H9 (cell line): Measurements from ENCODE around the gene RERE. TPM values are rescaled to one million over a fixed set of nuclear protein-coding genes. Genes with fewer than 3 reads are reported as not detected.

Experiments used
- DNase-seq: peaks from one replicate; pipeline ENCODE4 v3.0.0-alpha.2; 2017
- H2AFZ ChIP-seq: one replicate; pipeline ENCODE4 v1.6.1; 2013; ENCODE audit warnings: mild to moderate bottlenecking, low read length, control low read depth, moderate library complexity
- H2AK5ac ChIP-seq: 2 replicates; pipeline ENCODE4 v1.6.1; 2013; ENCODE audit warnings: low read length, control low read depth, mixed read lengths; ENCODE audit not compliant: insufficient read length
- H2BK120ac ChIP-seq: one replicate; pipeline ENCODE4 v1.6.1; 2013; ENCODE audit warnings: low read depth, mild to moderate bottlenecking, low read length, control low read depth, inconsistent platforms; ENCODE audit not compliant: poor library complexity, severe bottlenecking
- H2BK12ac ChIP-seq: 2 replicates; pipeline ENCODE4 v1.6.1; 2013; ENCODE audit warnings: low read length, control low read depth, mixed read lengths, low read depth; ENCODE audit not compliant: insufficient read length
- H2BK15ac ChIP-seq: 2 replicates; pipeline ENCODE4 v1.6.1; 2013; ENCODE audit warnings: low read depth, low read length, control low read depth
- H2BK20ac ChIP-seq: one replicate; pipeline ENCODE4 v1.6.1; 2013; ENCODE audit warnings: low read depth, mild to moderate bottlenecking, low read length, control low read depth, inconsistent platforms; ENCODE audit not compliant: poor library complexity, severe bottlenecking
- H2BK5ac ChIP-seq: 2 replicates; pipeline ENCODE4 v1.6.1; 2013; ENCODE audit warnings: low read length, control low read depth, mixed read lengths; ENCODE audit not compliant: insufficient read length
- H3K14ac ChIP-seq: 2 replicates; pipeline ENCODE4 v1.6.1; 2013; ENCODE audit warnings: low read length, control low read depth; ENCODE audit not compliant: insufficient read depth
- H3K18ac ChIP-seq: 2 replicates; pipeline ENCODE4 v1.6.1; 2013; ENCODE audit warnings: low read depth, mild to moderate bottlenecking, mixed read lengths, low read length, control low read depth; ENCODE audit not compliant: insufficient read length
- H3K23ac ChIP-seq: 2 replicates; pipeline ENCODE4 v1.6.1; 2013; ENCODE audit warnings: low read length, control low read depth, mixed read lengths, low read depth; ENCODE audit not compliant: insufficient read length
- H3K23me2 ChIP-seq: 2 replicates; pipeline ENCODE4 v1.6.1; 2013; ENCODE audit warnings: low read depth, mild to moderate bottlenecking, mixed read lengths, low read length, control low read depth; ENCODE audit not compliant: insufficient read length, poor library complexity, severe bottlenecking
- H3K27ac ChIP-seq: 2 replicates; pipeline ENCODE4 v1.5.1; 2013; ENCODE audit warnings: low read length, control low read depth, mixed read lengths, low read depth; ENCODE audit not compliant: insufficient read length
- H3K27me3 ChIP-seq: 2 replicates; pipeline ENCODE4 v1.6.1; 2013; ENCODE audit warnings: low read length, control low read depth, inconsistent platforms; ENCODE audit not compliant: insufficient read depth
- H3K4ac ChIP-seq: 2 replicates; pipeline ENCODE4 v1.6.1; 2013; ENCODE audit warnings: low read depth, mild to moderate bottlenecking, control low read depth, inconsistent platforms, low read length, moderate library complexity
- H3K4me1 ChIP-seq: 2 replicates; pipeline ENCODE4 v1.6.1; 2013; ENCODE audit warnings: low read length, control low read depth, inconsistent platforms; ENCODE audit not compliant: insufficient read depth
- H3K4me2 ChIP-seq: 2 replicates; pipeline ENCODE4 v1.6.1; 2013; ENCODE audit warnings: low read length, control low read depth, mixed read lengths; ENCODE audit not compliant: insufficient read length, insufficient read depth
- H3K56ac ChIP-seq: 2 replicates; pipeline ENCODE4 v1.6.1; 2013; ENCODE audit warnings: low read depth, mild to moderate bottlenecking, mixed read lengths, low read length, control low read depth; ENCODE audit not compliant: insufficient read length
- H3K79me1 ChIP-seq: 2 replicates; pipeline ENCODE4 v1.6.1; 2013; ENCODE audit warnings: low read depth, mild to moderate bottlenecking, moderate library complexity, low read length, control low read depth, inconsistent platforms; ENCODE audit not compliant: insufficient read depth, poor library complexity, severe bottlenecking
- H3K79me2 ChIP-seq: 2 replicates; pipeline ENCODE4 v1.6.1; 2013; ENCODE audit warnings: low read length, control low read depth, inconsistent platforms; ENCODE audit not compliant: insufficient read depth
- H3K9ac ChIP-seq: 2 replicates; pipeline ENCODE4 v1.6.1; 2013; ENCODE audit warnings: low read length, control low read depth, mixed read lengths; ENCODE audit not compliant: insufficient read length; ENCODE audit errors: extremely low read depth
- H3K9me3 ChIP-seq: one replicate; pipeline ENCODE4 v1.6.1; 2013; ENCODE audit warnings: low read depth, low read length, inconsistent platforms; ENCODE audit not compliant: control insufficient read depth
- H3T11ph ChIP-seq: one replicate; pipeline ENCODE4 v1.6.1; 2013; ENCODE audit warnings: mild to moderate bottlenecking, low read length, control low read depth, inconsistent platforms
- H4K20me1 ChIP-seq: one replicate; pipeline ENCODE4 v1.6.1; 2013; ENCODE audit not compliant: control insufficient read depth, insufficient read length, insufficient read depth
- H4K5ac ChIP-seq: 2 replicates; pipeline ENCODE4 v1.6.1; 2013; ENCODE audit warnings: low read depth, mild to moderate bottlenecking, mixed read lengths, low read length, control low read depth; ENCODE audit not compliant: insufficient read length
- H4K8ac ChIP-seq: replicated peaks from 2 replicates; pipeline ENCODE4 v1.6.1; 2013; ENCODE audit warnings: low read length, control low read depth, mixed read lengths, low read depth; ENCODE audit not compliant: insufficient read length
- H4K91ac ChIP-seq: 2 replicates; pipeline ENCODE4 v1.6.1; 2013; ENCODE audit warnings: low read depth, mild to moderate bottlenecking, moderate library complexity, mixed read lengths, low read length, control low read depth; ENCODE audit not compliant: insufficient read length
- H3K27ac Mint-ChIP-seq, 3 experiments: 2 replicates in 2 of 3; 3 replicates in 1 of 3; pipeline ENCODE4 v1.8.0; 2020 to 2021; ENCODE audit warnings: mixed read lengths in 3 of 3, mild to moderate bottlenecking in 1 of 3, moderate library complexity in 1 of 3
- H3K27me3 Mint-ChIP-seq: 2 replicates; pipeline ENCODE4 v1.8.0; 2021; ENCODE audit warnings: low read depth, mild to moderate bottlenecking, moderate library complexity, mixed read lengths
- H3K36me3 Mint-ChIP-seq, 3 experiments: 2 replicates in 2 of 3; 3 replicates in 1 of 3; pipeline ENCODE4 v1.8.0; 2020 to 2021; ENCODE audit warnings: low read depth in 3 of 3, mixed read lengths in 3 of 3; ENCODE audit not compliant: insufficient read depth in 1 of 3
- H3K4me1 Mint-ChIP-seq, 2 experiments: 2 replicates each; pipeline ENCODE4 v1.8.0; 2020; ENCODE audit warnings: mixed read lengths in 2 of 2
- H3K4me3 Mint-ChIP-seq, 2 experiments: 2 replicates in 1 of 2; 3 replicates in 1 of 2; pipeline ENCODE4 v1.8.0; 2020 to 2021; ENCODE audit warnings: mild to moderate bottlenecking in 2 of 2, mixed read lengths in 2 of 2, moderate library complexity in 1 of 2
- H3K9me3 Mint-ChIP-seq, 2 experiments: 2 replicates in 1 of 2; 3 replicates in 1 of 2; pipeline ENCODE4 v1.8.0; 2020; ENCODE audit warnings: mild to moderate bottlenecking in 2 of 2, mixed read lengths in 2 of 2, moderate library complexity in 1 of 2
- WGBS: extraction: QIAGEN DNeasy Blood & Tissue Kit; methylation state at CpG from one replicate; pipeline ENCODE4 v1.1.7; 2013; ENCODE audit warnings: missing lambda C conversion rate, low lambda C conversion rate, mixed read lengths; ENCODE audit not compliant: insufficient read length; ENCODE audit errors: extremely low coverage; 5-methylcytosine and 5-hydroxymethylcytosine counted together
- total RNA-seq: library from RNA; stranded (reverse); gene quantifications from 2 replicates; pipeline ENCODE4 v1.2.1, GENCODE V29; 2021
- TF ChIP-seq, protein P1 (sequence below): fragments of 200-600 bp; sonication (generic); conservative IDR thresholded peaks from 3 replicates; pipeline ENCODE4 v1.8.0; 2021; ENCODE audit warnings: antibody characterized with exemption, mild to moderate bottlenecking

Gene RERE
- total RNA-seq, 1 experiment from 2014 or later = 103 TPM

DNA sequence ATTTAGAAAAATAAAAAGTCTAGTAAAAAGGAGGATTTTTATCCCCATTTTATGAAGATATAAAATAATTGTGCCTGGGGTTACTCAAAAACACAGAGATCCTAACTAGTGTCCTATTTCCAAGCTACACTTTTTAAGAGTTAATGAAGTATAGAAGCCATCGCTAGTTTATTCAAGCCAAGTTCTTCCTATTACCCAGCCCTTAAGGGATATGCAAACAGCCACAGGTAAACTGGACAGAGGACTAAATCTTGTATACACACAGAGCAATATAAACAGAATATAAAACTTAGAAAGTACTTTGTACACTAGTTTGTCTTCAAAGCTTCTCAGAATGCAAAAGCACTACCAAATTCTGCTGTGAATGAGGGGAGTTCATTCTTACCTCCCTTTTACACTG, 111.1 kb downstream of the RERE start:
- Histone ChIP-seq H2AK5ac (no peak overlapping the region), H3K56ac (no peak overlapping the region), H2BK5ac (no peak overlapping the region), H4K8ac (no peak overlapping the region), H3K9me3 (no peaks in the 10 kb centered on the region), H4K91ac (no peak overlapping the region), H3K4ac (no peak overlapping the region), H3K23me2 (peaks cover 9% of the 10 kb centered on the region), H2BK20ac (no peak overlapping the region), H3K27ac (no peak overlapping the region), H3T11ph (no peak overlapping the region), H3K27me3 (no peaks in the 10 kb centered on the region), H3K79me1 (peaks cover 3% of the 10 kb centered on the region), H2BK12ac (no peak overlapping the region), H2AFZ (no peak overlapping the region), H3K4me2 (no peak overlapping the region), H4K20me1 (no peaks in the 10 kb centered on the region), H3K79me2 (peaks cover 7% of the 10 kb centered on the region), H2BK120ac (no peak overlapping the region), H4K5ac (no peak overlapping the region), H3K4me1 (peaks cover 4% of the 10 kb centered on the region; the same call in 1 of the 2 replicates), H3K9ac (no peak overlapping the region), H3K23ac (no peak overlapping the region), H3K18ac (no peak overlapping the region), H2BK15ac (no peak overlapping the region), H3K14ac (no peak overlapping the region)
- Mint-ChIP-seq H3K36me3 (peaks cover 4 to 9% (median 5%) of the 10 kb centered on the region in 3 experiments; a peak in 3 of 7 replicates), H3K4me3 (no peak overlapping the region), H3K27ac (0 out of 7 replicates have a peak overlapping the region, but pooled peaks of 1 of the 3 experiments have one; percentile 13), H3K27me3 (no peaks in the 10 kb centered on the region; the same call in 1 of the 2 replicates), H3K9me3 (no peaks in the 10 kb centered on the region; a peak in 2 of 5 replicates), H3K4me1 (peaks cover 46 to 50% of the 10 kb centered on the region in 2 experiments)
- no CpG with 5 or more reads among the region's 1 CpG for WGBS
- DNase-seq = no peak
- TF ChIP-seq, protein P1, sequence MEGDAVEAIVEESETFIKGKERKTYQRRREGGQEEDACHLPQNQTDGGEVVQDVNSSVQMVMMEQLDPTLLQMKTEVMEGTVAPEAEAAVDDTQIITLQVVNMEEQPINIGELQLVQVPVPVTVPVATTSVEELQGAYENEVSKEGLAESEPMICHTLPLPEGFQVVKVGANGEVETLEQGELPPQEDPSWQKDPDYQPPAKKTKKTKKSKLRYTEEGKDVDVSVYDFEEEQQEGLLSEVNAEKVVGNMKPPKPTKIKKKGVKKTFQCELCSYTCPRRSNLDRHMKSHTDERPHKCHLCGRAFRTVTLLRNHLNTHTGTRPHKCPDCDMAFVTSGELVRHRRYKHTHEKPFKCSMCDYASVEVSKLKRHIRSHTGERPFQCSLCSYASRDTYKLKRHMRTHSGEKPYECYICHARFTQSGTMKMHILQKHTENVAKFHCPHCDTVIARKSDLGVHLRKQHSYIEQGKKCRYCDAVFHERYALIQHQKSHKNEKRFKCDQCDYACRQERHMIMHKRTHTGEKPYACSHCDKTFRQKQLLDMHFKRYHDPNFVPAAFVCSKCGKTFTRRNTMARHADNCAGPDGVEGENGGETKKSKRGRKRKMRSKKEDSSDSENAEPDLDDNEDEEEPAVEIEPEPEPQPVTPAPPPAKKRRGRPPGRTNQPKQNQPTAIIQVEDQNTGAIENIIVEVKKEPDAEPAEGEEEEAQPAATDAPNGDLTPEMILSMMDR = no peak
